Lower leg skin (tissue), 3 donors: ENCODE results near the gene SDK1.

Experiments
- CTCF ChIP-seq, 3 donors: fragments of 450-650 bp; IDR thresholded peaks; one replicate each; pipeline ENCODE4 v1.5.1; 2016; ENCODE audit warnings: antibody characterized with exemption in 3 of 3, mild to moderate bottlenecking in 3 of 3, moderate library complexity in 2 of 3
- POLR2A ChIP-seq, 2 donors: fragments of 450-650 bp; IDR thresholded peaks; one replicate each; pipeline ENCODE4 v1.6.1; 2016 to 2017; ENCODE audit warnings: antibody characterized with exemption in 2 of 2, mild to moderate bottlenecking in 1 of 2, moderate library complexity in 1 of 2

GRCh38 chr7:4245135-4245865, 944.2 kb downstream of the SDK1 start:
- TF ChIP-seq CTCF (IDR thresholded peaks at IDR 0.05): no peak
- TF ChIP-seq POLR2A (IDR thresholded peaks at IDR 0.05): no peak
